ENCODE measurements around the gene PRM1.

PRM1 gene

DNA sequence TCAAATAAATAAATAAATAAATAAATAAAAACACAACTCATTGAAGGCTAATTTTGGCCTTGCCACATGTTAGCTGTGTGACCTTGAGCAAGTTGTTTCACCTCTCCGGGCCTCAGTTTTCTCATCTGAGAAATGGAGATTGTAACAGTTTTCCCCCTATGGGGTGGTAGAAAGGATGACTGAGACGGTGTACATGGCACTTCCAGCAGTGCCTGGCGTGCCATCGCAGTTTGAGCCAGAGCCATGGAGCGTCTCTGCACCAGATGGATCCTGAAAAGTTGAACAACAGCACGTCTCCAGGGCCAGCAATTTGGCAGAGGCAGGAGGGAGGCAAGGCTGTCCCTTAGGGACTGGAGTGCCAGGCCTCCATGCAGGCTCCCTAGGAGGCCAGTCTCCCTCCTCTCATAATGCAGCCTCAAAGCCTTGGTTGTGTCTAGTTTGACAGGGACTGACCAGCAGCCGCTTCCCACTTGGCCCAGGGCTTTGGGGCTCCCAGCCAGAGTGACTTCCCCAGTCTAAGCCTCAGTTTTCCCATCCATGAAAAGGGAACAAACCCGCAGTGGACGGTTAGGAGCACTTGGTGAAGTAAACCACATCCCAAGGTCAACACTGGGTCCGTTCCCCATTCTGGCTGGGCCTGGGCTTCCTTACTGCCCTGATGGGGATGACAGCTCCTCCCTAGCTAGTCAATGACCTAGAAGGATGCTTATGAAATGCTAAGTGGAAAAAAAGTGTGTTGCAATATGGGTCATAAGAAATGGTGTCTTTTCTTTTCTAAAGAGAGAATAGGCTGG, 44.5 kb downstream of the PRM1 start:
- DNase-seq (ENCODE audit: low read depth in 2 of 2) = no peak

- DNase-seq (ENCODE audit: low read depth in 2 of 2) = no peak
These were observed 45.5 kb downstream of the PRM1 start for GRCh38 chr16:11235703-11235991.

DNA sequence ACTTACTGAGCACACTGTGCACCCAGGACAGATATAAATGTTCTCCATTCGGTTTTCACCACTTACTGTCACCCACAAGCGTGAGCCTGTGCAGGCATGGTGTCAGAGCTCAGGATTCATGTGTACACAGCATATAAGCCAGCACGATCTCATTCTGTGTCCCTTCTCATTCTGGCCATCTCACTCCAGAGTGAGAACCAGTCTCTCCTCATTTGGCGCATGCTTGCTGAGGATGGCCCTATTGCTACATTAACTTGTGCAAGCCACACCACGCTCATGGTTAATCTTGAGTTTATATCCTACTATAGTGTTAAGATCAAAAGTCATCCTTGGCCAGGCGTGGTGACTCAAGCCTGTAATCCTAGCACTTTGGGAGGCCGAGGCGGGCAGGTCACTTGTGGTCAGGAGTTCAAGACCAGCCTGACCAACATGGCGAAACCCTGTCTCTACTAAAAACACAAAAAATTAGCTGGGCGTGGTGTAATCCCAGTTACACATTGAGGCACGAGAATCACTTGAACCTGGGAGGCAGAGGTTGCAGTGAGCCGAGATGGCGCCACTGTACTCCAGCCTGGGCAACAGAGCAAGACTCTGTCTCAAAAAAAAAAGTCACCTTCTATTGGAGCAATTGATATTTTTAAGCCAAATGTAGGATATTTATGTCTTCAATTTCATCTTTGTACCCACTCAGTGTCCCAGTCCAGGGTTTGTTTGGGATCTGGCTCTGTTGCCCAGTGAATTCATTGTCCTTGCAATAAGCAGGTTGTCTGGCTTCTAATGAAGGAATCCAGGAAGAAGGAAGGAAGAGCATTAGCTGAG, 46.0 kb downstream of the PRM1 start:
- no peak for DNase-seq (ENCODE audit: low read depth in 2 of 2)

GRCh38 chr16:11233727-11234376, 47.3 kb downstream of the PRM1 start:
- DNase-seq (ENCODE audit: low read depth in 2 of 2) = peak; percentile 80 to 87

GRCh38 chr16:11232852-11233726, 48.0 kb downstream of the PRM1 start:
- DNase-seq (ENCODE audit: low read depth in 2 of 2) = peak; percentile 93

DNA sequence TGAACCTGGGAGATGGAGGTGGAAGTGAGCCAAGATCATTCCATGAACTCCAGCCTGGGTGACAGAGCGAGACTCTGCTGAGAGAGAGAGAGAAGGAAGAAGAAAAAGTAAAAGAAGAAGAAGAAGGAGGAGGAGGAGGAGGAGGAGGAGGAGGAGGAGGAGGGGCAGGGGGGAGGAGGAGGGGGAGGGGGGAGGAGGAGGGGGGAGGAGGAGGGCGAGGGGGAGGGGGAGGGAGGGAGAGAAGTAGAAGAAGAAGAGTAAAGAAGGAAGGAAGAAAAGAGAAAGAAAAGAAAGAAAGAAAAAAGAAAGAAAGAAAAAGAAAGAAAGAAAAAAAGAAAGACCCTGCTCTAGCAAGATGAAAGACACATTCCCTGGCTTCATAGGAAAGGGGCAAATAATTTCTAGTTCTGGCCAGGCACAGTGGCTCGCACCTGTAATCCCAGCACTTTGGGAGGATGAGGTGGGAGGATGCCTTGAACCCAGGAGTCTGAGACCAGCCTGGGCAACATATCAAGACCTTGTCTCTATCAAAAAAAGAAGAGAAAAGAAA, 48.8 kb downstream of the PRM1 start:
- no peak for DNase-seq (ENCODE audit: low read depth in 2 of 2)

DNA sequence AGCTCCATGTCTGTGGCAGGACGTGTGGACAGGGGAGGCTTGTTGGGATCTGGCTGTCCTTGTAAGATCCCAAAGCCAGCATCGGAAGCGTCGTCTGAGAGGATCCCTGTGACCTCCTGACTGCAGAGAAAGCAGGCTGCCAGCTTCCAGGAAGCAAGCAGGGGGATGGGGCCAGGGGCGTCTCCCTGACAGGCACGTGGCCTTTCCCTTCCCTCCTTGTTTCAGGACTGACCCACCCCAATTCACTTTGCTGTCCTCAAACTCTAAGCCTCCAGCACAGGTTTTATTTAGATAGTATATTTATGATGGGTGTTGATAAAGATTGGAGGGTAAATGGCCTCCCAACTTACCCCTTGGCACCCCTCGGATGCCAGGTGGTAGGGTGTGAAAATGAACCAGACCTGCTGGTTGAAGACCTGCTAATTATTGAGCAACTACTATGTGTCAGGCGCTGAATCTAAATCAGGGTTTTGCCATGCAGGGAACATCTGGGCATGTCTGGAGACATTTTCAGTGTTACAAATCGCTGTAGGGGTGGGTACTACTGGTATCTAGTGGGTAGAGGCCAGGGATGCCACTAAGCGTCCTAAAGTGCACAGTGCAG, 49.7 kb downstream of the PRM1 start:
- DNase-seq (ENCODE audit: low read depth in 2 of 2) = no peak

Data from stimulated activated CD8-positive, alpha-beta memory T cell treated with anti-CD3 and anti-CD28 coated beads, Interleukin-15, amount 100 ng/mL, for 48 hours (primary cell).